Keratinocyte (primary cell): ENCODE measurements around the gene TSR1. TPM values are rescaled to one million over a fixed set of nuclear protein-coding genes. Genes with fewer than 3 reads are reported as not detected.

ENCODE experiments used
- DNase-seq: peaks from one replicate; pipeline ENCODE4 v3.0.0-alpha.2; 2011; ENCODE audit warnings: low read depth, missing footprints, low spot score
- FAIRE-seq: peaks from 2 replicates; lab custom pipeline; 2011; peaks lifted over from hg19 to GRCh38; lab: Jason Lieb, UNC
- H2AFZ ChIP-seq: 2 replicates; pipeline ENCODE4 v1.6.0; 2012; ENCODE audit warnings: low read length, control low read depth, inconsistent platforms; ENCODE audit not compliant: control insufficient read depth
- H3K27ac ChIP-seq: 2 replicates; pipeline ENCODE4 v1.5.1; 2011; ENCODE audit warnings: low read length; ENCODE audit not compliant: control insufficient read depth, insufficient read depth
- H3K27me3 ChIP-seq: 3 replicates; pipeline ENCODE4 v1.6.0; 2011; ENCODE audit warnings: low read length; ENCODE audit not compliant: control insufficient read depth, insufficient read depth; ENCODE audit errors: extremely low read depth
- H3K36me3 ChIP-seq, 2 experiments: 2 replicates in 1 of 2; 3 replicates in 1 of 2; pipeline ENCODE4 v1.5.1; 2011; ENCODE audit warnings: low read length in 2 of 2, mild to moderate bottlenecking in 1 of 2; ENCODE audit not compliant: control insufficient read depth in 2 of 2, insufficient read depth in 2 of 2; ENCODE audit errors: extremely low read depth in 1 of 2
- H3K4me1 ChIP-seq: 3 replicates; pipeline ENCODE4 v1.5.1; 2011; ENCODE audit warnings: low read length; ENCODE audit not compliant: control insufficient read depth, insufficient read depth; ENCODE audit errors: extremely low read depth
- H3K4me2 ChIP-seq: 3 replicates; pipeline ENCODE4 v1.6.0; 2011; ENCODE audit warnings: low read depth, low read length; ENCODE audit not compliant: control insufficient read depth, insufficient read depth; ENCODE audit errors: extremely low read depth
- H3K4me3 ChIP-seq, 3 experiments: fragments of 200-600 bp in 1 of 3; sonication (generic) in 1 of 3; 2 replicates in 2 of 3; 3 replicates in 1 of 3; pipeline ENCODE4 v1.5.1; 2011 to 2016; ENCODE audit warnings: low read length in 3 of 3, mild to moderate bottlenecking in 3 of 3, control low read depth in 2 of 3, inconsistent platforms in 1 of 3, low read depth in 1 of 3, mixed read lengths in 1 of 3, mixed run types in 1 of 3, moderate library complexity in 1 of 3; ENCODE audit not compliant: control insufficient read depth in 2 of 3, insufficient read depth in 2 of 3; ENCODE audit errors: extremely low read depth in 1 of 3
- H3K79me2 ChIP-seq: 2 replicates; pipeline ENCODE4 v1.6.0; 2012; ENCODE audit warnings: low read length; ENCODE audit not compliant: control insufficient read depth, insufficient read depth
- H3K9ac ChIP-seq: 3 replicates; pipeline ENCODE4 v1.6.0; 2011; ENCODE audit warnings: low read length; ENCODE audit not compliant: control insufficient read depth, insufficient read depth; ENCODE audit errors: extremely low read depth
- H3K9me1 ChIP-seq: 3 replicates; pipeline ENCODE4 v1.6.0; 2011; ENCODE audit warnings: low read length; ENCODE audit not compliant: control insufficient read depth, insufficient read depth; ENCODE audit errors: extremely low read depth
- H3K9me3 ChIP-seq: 2 replicates; pipeline ENCODE4 v1.5.1; 2012; ENCODE audit warnings: low read depth, low read length; ENCODE audit not compliant: control insufficient read depth
- H4K20me1 ChIP-seq: 3 replicates; pipeline ENCODE4 v1.6.0; 2011; ENCODE audit warnings: low read length; ENCODE audit not compliant: control insufficient read depth, insufficient read depth; ENCODE audit errors: extremely low read depth
- EZH2 ChIP-seq: IDR thresholded peaks from one replicate; pipeline ENCODE4 v1.6.1; 2012; ENCODE audit warnings: inconsistent platforms, mild to moderate bottlenecking, low read length, moderate library complexity
- dilution Hi-C: fragments of 300-500 bp; cut with MboI; formaldehyde crosslinking; loops from one replicate; pipeline ENCODE4 v1.7.0; 2020; ENCODE audit warnings: low sequenced_read_pairs; ENCODE audit not compliant: extremely low pct_ligation_motif_present
- polyA plus RNA-seq, 5 experiments: library from polyadenylated mRNA; depleted of rRNA in 3 of 5; stranded (reverse) in 3 of 5; stranded (forward) in 1 of 5; unstranded in 1 of 5; fragments of >200 nt; gene quantifications; 1 replicate in 1 of 5; 2 replicates in 3 of 5; 3 replicates in 1 of 5; pipeline versions ENCODE4 v1.2.1 to v1.2.3, GENCODE V29; 2011 to 2012; ENCODE audit warnings: missing spikeins in 2 of 5, low read depth in 1 of 5, low replicate concordance in 1 of 5
- TF ChIP-seq, protein P1 (sequence below), 3 experiments: IDR thresholded peaks in 1 of 3; conservative IDR thresholded peaks in 1 of 3; optimal IDR thresholded peaks in 1 of 3; 2 replicates in 2 of 3; 3 replicates in 1 of 3; pipeline versions ENCODE3 to v1.5.1; 2011; ENCODE audit warnings: low read length in 3 of 3, mild to moderate bottlenecking in 3 of 3, moderate library complexity in 2 of 3, control low read depth in 1 of 3, inconsistent platforms in 1 of 3; ENCODE audit not compliant: insufficient read depth in 2 of 3; ENCODE audit errors: extremely low read depth in 1 of 3

The TSR1 gene
- polyA plus RNA-seq, 1 donor (not counting 4 experiments of a cell fraction or from before 2014, with no cell fraction given), result 17.1 TPM

DNA sequence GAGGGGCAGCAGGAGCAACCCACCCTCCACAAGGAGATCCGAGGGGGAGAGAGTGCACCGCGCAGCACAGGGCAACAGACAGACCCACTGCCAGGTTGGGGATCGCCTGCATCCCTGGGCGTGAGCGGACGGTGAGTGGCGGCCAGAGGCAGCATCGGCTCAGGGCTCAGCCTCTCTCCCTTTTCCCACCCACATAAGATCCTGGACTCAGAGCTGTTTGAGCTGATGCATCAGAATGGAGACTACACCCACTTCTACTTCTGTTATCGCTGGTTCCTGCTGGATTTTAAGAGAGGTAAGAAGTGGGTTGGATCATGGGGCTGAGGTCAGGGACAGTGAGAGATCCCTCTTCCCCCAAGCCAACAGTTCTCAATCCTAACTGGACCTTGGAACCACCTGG is 41.4 kb upstream of the TSR1 start:
- H3K4me1 ChIP-seq, result peaks cover 3% of the 10 kb centered on the region
- no peaks in the 10 kb centered on the region for H4K20me1 ChIP-seq
- peaks cover 3 to 13% of the 10 kb centered on the region in 2 experiments for H3K36me3 ChIP-seq
- H3K27ac ChIP-seq, result no peak overlapping the region
- no peak overlapping the region for H3K4me2 ChIP-seq
- no peak overlapping the region for H3K9ac ChIP-seq
- H3K79me2 ChIP-seq, result no peaks in the 10 kb centered on the region
- no peak overlapping the region for H3K4me3 ChIP-seq
- dilution Hi-C loops, result no loop called here
- no peaks in the 10 kb centered on the region for H3K27me3 ChIP-seq
- H3K9me3 ChIP-seq, result no peaks in the 10 kb centered on the region
- FAIRE-seq (no peak), DNase-seq (no peak)
- H3K9me1 ChIP-seq, result no peaks in the 10 kb centered on the region
- no peak overlapping the region for H2AFZ ChIP-seq
- no peak for TF ChIP-seq EZH2
- TF ChIP-seq, protein P1, sequence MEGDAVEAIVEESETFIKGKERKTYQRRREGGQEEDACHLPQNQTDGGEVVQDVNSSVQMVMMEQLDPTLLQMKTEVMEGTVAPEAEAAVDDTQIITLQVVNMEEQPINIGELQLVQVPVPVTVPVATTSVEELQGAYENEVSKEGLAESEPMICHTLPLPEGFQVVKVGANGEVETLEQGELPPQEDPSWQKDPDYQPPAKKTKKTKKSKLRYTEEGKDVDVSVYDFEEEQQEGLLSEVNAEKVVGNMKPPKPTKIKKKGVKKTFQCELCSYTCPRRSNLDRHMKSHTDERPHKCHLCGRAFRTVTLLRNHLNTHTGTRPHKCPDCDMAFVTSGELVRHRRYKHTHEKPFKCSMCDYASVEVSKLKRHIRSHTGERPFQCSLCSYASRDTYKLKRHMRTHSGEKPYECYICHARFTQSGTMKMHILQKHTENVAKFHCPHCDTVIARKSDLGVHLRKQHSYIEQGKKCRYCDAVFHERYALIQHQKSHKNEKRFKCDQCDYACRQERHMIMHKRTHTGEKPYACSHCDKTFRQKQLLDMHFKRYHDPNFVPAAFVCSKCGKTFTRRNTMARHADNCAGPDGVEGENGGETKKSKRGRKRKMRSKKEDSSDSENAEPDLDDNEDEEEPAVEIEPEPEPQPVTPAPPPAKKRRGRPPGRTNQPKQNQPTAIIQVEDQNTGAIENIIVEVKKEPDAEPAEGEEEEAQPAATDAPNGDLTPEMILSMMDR (optimal IDR thresholded peaks at IDR 0.05 in 1 of 3, IDR thresholded peaks at IDR 0.05 in 1 of 3, conservative IDR thresholded peaks at IDR 0.05 in 1 of 3; ENCODE audit: extremely low read depth in 1 of 3, insufficient read depth in 2 of 3, low read length in 3 of 3), result no peak

DNA sequence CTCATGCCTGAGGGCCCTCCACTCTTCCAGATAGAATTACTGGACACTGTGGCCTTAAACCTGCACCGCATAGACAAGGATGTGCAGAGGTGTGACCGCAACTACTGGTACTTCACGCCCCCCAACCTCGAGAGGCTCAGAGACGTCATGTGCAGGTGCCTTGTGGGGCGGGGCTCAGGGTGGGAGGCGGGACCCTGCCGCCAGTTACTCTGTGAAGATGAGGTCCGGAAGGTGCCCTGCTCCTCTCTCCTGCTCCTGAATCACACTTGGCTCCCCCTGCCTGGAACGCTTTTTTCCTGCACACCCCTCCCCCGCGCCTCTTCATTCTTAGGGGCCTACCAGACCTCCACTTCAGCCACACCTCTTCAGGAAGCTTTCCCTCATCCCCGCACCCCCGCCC is 39.9 kb upstream of the TSR1 start:
- Histone ChIP-seq H3K36me3 (peaks cover 3 to 11% of the 10 kb centered on the region in 2 experiments), H3K27ac (no peak overlapping the region), H3K9me3 (no peaks in the 10 kb centered on the region), H3K9me1 (no peaks in the 10 kb centered on the region), H4K20me1 (peaks cover under 1% of the 10 kb centered on the region), H3K4me1 (peaks cover 3% of the 10 kb centered on the region), H3K4me2 (no peak overlapping the region), H2AFZ (no peak overlapping the region), H3K9ac (no peak overlapping the region), H3K4me3 (no peak overlapping the region), H3K27me3 (no peaks in the 10 kb centered on the region), H3K79me2 (no peaks in the 10 kb centered on the region)
- dilution Hi-C loops, result no loop called here
- FAIRE-seq (no peak), DNase-seq (no peak)
- TF ChIP-seq, protein P1 (optimal IDR thresholded peaks at IDR 0.05 in 1 of 3, IDR thresholded peaks at IDR 0.05 in 1 of 3, conservative IDR thresholded peaks at IDR 0.05 in 1 of 3; ENCODE audit: extremely low read depth in 1 of 3, insufficient read depth in 2 of 3, low read length in 3 of 3), result no peak
- TF ChIP-seq EZH2, result no peak
